IgD-negative memory B cell (primary cell): ENCODE measurements around the gene PRH1. TPM values are rescaled to one million over a fixed set of nuclear protein-coding genes. Genes with fewer than 3 reads are reported as not detected.

Experiments used
- H3K27ac Mint-ChIP-seq, 3 donors: one replicate each; pipeline ENCODE4 v1.8.0; 2020 to 2022; ENCODE audit warnings: mild to moderate bottlenecking in 3 of 3, mixed read lengths in 3 of 3, moderate library complexity in 1 of 3
- H3K27me3 Mint-ChIP-seq: one replicate; pipeline ENCODE4 v1.8.0; 2021; ENCODE audit warnings: mixed read lengths
- H3K36me3 Mint-ChIP-seq: one replicate; pipeline ENCODE4 v1.8.0; 2020; ENCODE audit warnings: mild to moderate bottlenecking, mixed read lengths
- H3K4me1 Mint-ChIP-seq, 3 donors: one replicate each; pipeline ENCODE4 v1.8.0; 2020 to 2022; ENCODE audit warnings: mixed read lengths in 3 of 3, mild to moderate bottlenecking in 1 of 3
- H3K4me3 Mint-ChIP-seq, 4 donors: one replicate each; pipeline ENCODE4 v1.8.0; 2020 to 2022; ENCODE audit warnings: mild to moderate bottlenecking in 4 of 4, mixed read lengths in 4 of 4, moderate library complexity in 3 of 4
- H3K9me3 Mint-ChIP-seq, 3 donors: one replicate each; pipeline ENCODE4 v1.8.0; 2020 to 2021; ENCODE audit warnings: mixed read lengths in 3 of 3, mild to moderate bottlenecking in 1 of 3
- polyA plus RNA-seq: library from polyadenylated mRNA; unstranded; fragments of 300-500 nt; fragmentation: Illumina TruSeq; gene quantifications from one replicate; pipeline ENCODE4 v1.2.3, GENCODE V29; 2021

The PRH1 gene
- polyA plus RNA-seq, 1 donor from 2014 or later = 15.1 TPM

GRCh38 chr12:10863512-10864218, 20.4 kb downstream of the PRH1 start:
- Mint-ChIP-seq H3K36me3 (peaks cover 41% of the 10 kb centered on the region), H3K4me1 (no peaks in the 10 kb centered on the region), H3K9me3 (peaks cover 4 to 16% (median 12%) of the 10 kb centered on the region in 3 donors), H3K4me3 (no peak overlapping the region), H3K27me3 (no peaks in the 10 kb centered on the region), H3K27ac (peak overlapping the region in 1 of 3 donors; percentile 42)

DNA sequence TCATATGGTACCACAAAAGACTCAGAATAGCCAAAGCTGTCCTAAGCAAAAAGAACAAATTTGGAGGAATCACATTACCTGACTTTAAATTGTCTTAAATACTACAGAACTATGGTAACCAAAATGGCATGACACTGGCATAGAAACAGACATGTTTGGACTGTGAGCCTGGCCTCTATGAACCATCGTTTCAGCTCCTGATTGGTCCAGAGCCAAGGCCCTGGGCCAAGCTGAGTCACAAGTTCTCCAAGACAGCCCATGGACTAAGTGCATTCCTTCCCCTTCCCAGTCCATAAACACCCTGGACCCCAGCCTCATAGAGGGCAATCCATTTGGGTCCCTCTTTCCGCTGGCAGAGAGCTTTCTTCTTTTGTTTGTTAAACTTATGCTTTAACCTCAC, 22.7 kb downstream of the PRH1 start:
- Mint-ChIP-seq H3K9me3 (peaks cover 4 to 32% (median 19%) of the 10 kb centered on the region in 3 donors), H3K4me1 (no peaks in the 10 kb centered on the region), H3K27ac (no peak overlapping the region), H3K4me3 (no peak overlapping the region), H3K27me3 (no peaks in the 10 kb centered on the region), H3K36me3 (peaks cover 56% of the 10 kb centered on the region)

DNA sequence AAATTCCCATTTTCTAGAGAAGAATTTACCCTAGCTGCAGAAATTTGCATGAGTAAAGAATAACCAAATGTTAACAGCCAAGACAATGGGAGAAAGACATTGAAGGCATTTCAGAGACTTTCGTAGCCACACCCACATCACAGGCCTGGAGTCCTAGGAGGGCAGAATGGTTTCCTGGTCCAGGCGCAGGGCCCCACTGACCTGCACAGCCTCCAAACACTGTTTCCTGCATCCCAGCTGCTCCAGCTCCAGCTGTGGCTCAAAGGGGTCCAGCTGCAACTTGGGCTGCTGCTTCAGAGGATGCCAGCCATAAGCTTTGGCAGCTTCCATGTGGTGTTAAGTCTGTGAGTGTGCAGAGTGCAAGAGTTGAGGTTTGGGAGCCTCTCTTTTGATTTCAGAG, 28.2 kb downstream of the PRH1 start:
- H3K27ac Mint-ChIP-seq = no peak overlapping the region
- H3K9me3 Mint-ChIP-seq = peaks cover 1 to 27% (median 11%) of the 10 kb centered on the region in 3 donors
- peaks cover 50% of the 10 kb centered on the region for H3K36me3 Mint-ChIP-seq
- no peaks in the 10 kb centered on the region for H3K27me3 Mint-ChIP-seq
- peak overlapping the region in 1 of 4 donors; percentile 23 for H3K4me3 Mint-ChIP-seq
- peaks cover 0 to 3% (median 2%) of the 10 kb centered on the region in 3 donors for H3K4me1 Mint-ChIP-seq

GRCh38 chr12:10853776-10854175, 30.3 kb downstream of the PRH1 start:
- no peak overlapping the region for H3K27ac Mint-ChIP-seq
- peaks cover 34% of the 10 kb centered on the region for H3K36me3 Mint-ChIP-seq
- no peak overlapping the region for H3K4me3 Mint-ChIP-seq
- H3K4me1 Mint-ChIP-seq = peaks cover 0 to 3% (median 2%) of the 10 kb centered on the region in 3 donors
- no peaks in the 10 kb centered on the region for H3K27me3 Mint-ChIP-seq
- peaks cover 0 to 22% (median 6%) of the 10 kb centered on the region in 3 donors for H3K9me3 Mint-ChIP-seq

- Mint-ChIP-seq H3K27me3 (no peaks in the 10 kb centered on the region), H3K4me3 (no peak overlapping the region), H3K27ac (no peak overlapping the region), H3K36me3 (peaks cover 30% of the 10 kb centered on the region), H3K4me1 (peaks cover 0 to 3% (median 2%) of the 10 kb centered on the region in 3 donors), H3K9me3 (peaks cover 0 to 5% (median 0%) of the 10 kb centered on the region in 3 donors)
These were observed 32.7 kb downstream of the PRH1 start for GRCh38 chr12:10851243-10851858.

DNA sequence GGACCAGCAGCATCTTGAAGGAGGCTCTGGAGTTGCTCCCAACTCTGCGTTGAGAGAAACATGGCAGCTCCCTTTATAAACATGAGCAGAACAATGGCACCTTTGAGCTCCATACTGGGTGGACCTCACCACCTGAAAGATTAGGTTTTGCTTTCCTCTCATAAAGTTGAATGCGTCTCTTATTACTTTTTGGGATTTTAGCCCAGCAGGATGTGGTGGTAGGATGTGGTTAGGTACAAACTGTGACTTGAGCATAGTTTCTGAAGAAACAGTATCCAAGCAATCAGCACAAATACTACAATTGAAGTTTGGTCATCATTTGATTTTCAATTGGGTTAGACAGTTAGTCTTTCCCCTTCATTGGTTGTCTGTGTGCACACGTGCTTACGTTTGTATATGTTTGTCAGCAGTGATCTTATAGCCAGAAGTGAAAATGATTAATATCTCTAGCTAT, 34.6 kb downstream of the PRH1 start, which contains the start of gene PRR4:
PRR4 (minus strand) TSS at position 51 of the 454 bp plus-strand sequence; CDS start at position 13, 38 bp downstream.
- H3K4me1 Mint-ChIP-seq = peaks cover 0 to 3% (median 2%) of the 10 kb centered on the region in 3 donors
- H3K27ac Mint-ChIP-seq = no peak within 1 kb of the TSS
- peaks cover 33% of the 10 kb centered on the region for H3K36me3 Mint-ChIP-seq
- no peaks in the 10 kb centered on the region for H3K9me3 Mint-ChIP-seq
- H3K4me3 Mint-ChIP-seq = no peak within 1 kb of the TSS
- H3K27me3 Mint-ChIP-seq = no peaks in the 10 kb centered on the region

GRCh38 chr12:10847744-10848143, 36.3 kb downstream of the PRH1 start:
- Mint-ChIP-seq H3K27ac (no peak overlapping the region), H3K36me3 (peaks cover 33% of the 10 kb centered on the region), H3K4me1 (peaks cover 0 to 1% (median 0%) of the 10 kb centered on the region in 3 donors), H3K27me3 (no peaks in the 10 kb centered on the region), H3K9me3 (no peaks in the 10 kb centered on the region), H3K4me3 (no peak overlapping the region)

GRCh38 chr12:10842862-10843261, 41.2 kb downstream of the PRH1 start:
- Mint-ChIP-seq H3K9me3 (peaks cover 0 to under 1% (median 0%) of the 10 kb centered on the region in 3 donors), H3K36me3 (peaks cover 23% of the 10 kb centered on the region)

DNA sequence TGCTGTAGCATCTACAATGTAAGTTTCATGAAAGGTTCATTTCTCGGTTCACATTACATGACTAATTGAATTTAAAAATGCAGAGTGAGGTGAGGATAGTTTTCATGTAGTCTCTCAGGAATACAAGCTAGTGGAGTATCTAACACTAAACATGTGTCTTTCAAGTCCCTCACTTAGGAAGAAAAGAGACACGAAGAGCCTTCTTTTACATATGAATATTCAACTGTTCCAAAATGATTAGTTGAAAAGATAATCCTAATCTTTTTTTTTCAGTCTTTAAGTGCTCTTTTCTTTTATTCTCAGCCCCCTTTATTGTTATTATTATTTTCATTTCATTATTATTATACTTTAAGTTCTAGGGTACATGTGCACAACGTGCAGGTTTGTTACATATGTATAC, 45.6 kb downstream of the PRH1 start:
- peaks cover 6% of the 10 kb centered on the region for H3K36me3 Mint-ChIP-seq
- H3K9me3 Mint-ChIP-seq = peaks cover 0 to 4% (median 0%) of the 10 kb centered on the region in 3 donors
- no peak overlapping the region for H3K4me3 Mint-ChIP-seq
- H3K27ac Mint-ChIP-seq = no peak overlapping the region
- no peaks in the 10 kb centered on the region for H3K4me1 Mint-ChIP-seq
- H3K27me3 Mint-ChIP-seq = no peaks in the 10 kb centered on the region

More at GRCh38 chr12:10842862-10843261, 41.2 kb downstream of the PRH1 start:
- Mint-ChIP-seq H3K27ac (no peak overlapping the region), H3K27me3 (no peaks in the 10 kb centered on the region), H3K4me3 (no peak overlapping the region), H3K4me1 (no peaks in the 10 kb centered on the region)

Other genes starting within 250 kb of the PRH1 start
- gene STYK1, start 210.2 kb downstream of the PRH1 start, polyA plus RNA-seq = not detected
- 14.9 TPM for gene YBX3, start 160.9 kb downstream of the PRH1 start, polyA plus RNA-seq
- gene TAS2R7, start 81.6 kb downstream of the PRH1 start, polyA plus RNA-seq = not detected
- gene TAS2R8, start 77.0 kb downstream of the PRH1 start, polyA plus RNA-seq = not detected
- not detected for gene TAS2R9, start 74.1 kb downstream of the PRH1 start, polyA plus RNA-seq
- gene TAS2R10, start 57.9 kb downstream of the PRH1 start, polyA plus RNA-seq = not detected
- gene PRR4, start 34.8 kb downstream of the PRH1 start, polyA plus RNA-seq = 3.5 TPM
- gene TAS2R13, start 25.3 kb upstream of the PRH1 start, polyA plus RNA-seq = not detected
- gene PRH2, start 45.0 kb upstream of the PRH1 start, polyA plus RNA-seq = not detected
- 1.0 TPM for gene TAS2R14, start 55.0 kb upstream of the PRH1 start, polyA plus RNA-seq
- not detected for gene TAS2R50, start 102.7 kb upstream of the PRH1 start, polyA plus RNA-seq
- gene TAS2R20, start 114.0 kb upstream of the PRH1 start, polyA plus RNA-seq = not detected
- not detected for gene TAS2R19, start 138.4 kb upstream of the PRH1 start, polyA plus RNA-seq
- not detected for gene TAS2R31, start 147.2 kb upstream of the PRH1 start, polyA plus RNA-seq
- gene TAS2R46, start 178.0 kb upstream of the PRH1 start, polyA plus RNA-seq = not detected
- gene TAS2R43, start 208.1 kb upstream of the PRH1 start, polyA plus RNA-seq = not detected